Keratinocyte (primary cell): ENCODE data around the gene ZFYVE9. TPM values are rescaled to one million over a fixed set of nuclear protein-coding genes. Genes with fewer than 3 reads are reported as not detected.

Source experiments
- DNase-seq: peaks from one replicate; pipeline ENCODE4 v3.0.0-alpha.2; 2011; ENCODE audit warnings: low read depth, missing footprints, low spot score
- FAIRE-seq: peaks from 2 replicates; lab custom pipeline; 2011; peaks lifted over from hg19 to GRCh38; lab: Jason Lieb, UNC
- H2AFZ ChIP-seq: 2 replicates; pipeline ENCODE4 v1.6.0; 2012; ENCODE audit warnings: low read length, control low read depth, inconsistent platforms; ENCODE audit not compliant: control insufficient read depth
- H3K27ac ChIP-seq: 2 replicates; pipeline ENCODE4 v1.5.1; 2011; ENCODE audit warnings: low read length; ENCODE audit not compliant: control insufficient read depth, insufficient read depth
- H3K27me3 ChIP-seq: 3 replicates; pipeline ENCODE4 v1.6.0; 2011; ENCODE audit warnings: low read length; ENCODE audit not compliant: control insufficient read depth, insufficient read depth; ENCODE audit errors: extremely low read depth
- H3K36me3 ChIP-seq, 2 experiments: 2 replicates in 1 of 2; 3 replicates in 1 of 2; pipeline ENCODE4 v1.5.1; 2011; ENCODE audit warnings: low read length in 2 of 2, mild to moderate bottlenecking in 1 of 2; ENCODE audit not compliant: control insufficient read depth in 2 of 2, insufficient read depth in 2 of 2; ENCODE audit errors: extremely low read depth in 1 of 2
- H3K4me1 ChIP-seq: 3 replicates; pipeline ENCODE4 v1.5.1; 2011; ENCODE audit warnings: low read length; ENCODE audit not compliant: control insufficient read depth, insufficient read depth; ENCODE audit errors: extremely low read depth
- H3K4me2 ChIP-seq: 3 replicates; pipeline ENCODE4 v1.6.0; 2011; ENCODE audit warnings: low read depth, low read length; ENCODE audit not compliant: control insufficient read depth, insufficient read depth; ENCODE audit errors: extremely low read depth
- H3K4me3 ChIP-seq, 3 experiments: fragments of 200-600 bp in 1 of 3; sonication (generic) in 1 of 3; 2 replicates in 2 of 3; 3 replicates in 1 of 3; pipeline ENCODE4 v1.5.1; 2011 to 2016; ENCODE audit warnings: low read length in 3 of 3, mild to moderate bottlenecking in 3 of 3, control low read depth in 2 of 3, inconsistent platforms in 1 of 3, low read depth in 1 of 3, mixed read lengths in 1 of 3, mixed run types in 1 of 3, moderate library complexity in 1 of 3; ENCODE audit not compliant: control insufficient read depth in 2 of 3, insufficient read depth in 2 of 3; ENCODE audit errors: extremely low read depth in 1 of 3
- H3K79me2 ChIP-seq: 2 replicates; pipeline ENCODE4 v1.6.0; 2012; ENCODE audit warnings: low read length; ENCODE audit not compliant: control insufficient read depth, insufficient read depth
- H3K9ac ChIP-seq: 3 replicates; pipeline ENCODE4 v1.6.0; 2011; ENCODE audit warnings: low read length; ENCODE audit not compliant: control insufficient read depth, insufficient read depth; ENCODE audit errors: extremely low read depth
- H3K9me1 ChIP-seq: 3 replicates; pipeline ENCODE4 v1.6.0; 2011; ENCODE audit warnings: low read length; ENCODE audit not compliant: control insufficient read depth, insufficient read depth; ENCODE audit errors: extremely low read depth
- H3K9me3 ChIP-seq: 2 replicates; pipeline ENCODE4 v1.5.1; 2012; ENCODE audit warnings: low read depth, low read length; ENCODE audit not compliant: control insufficient read depth
- H4K20me1 ChIP-seq: 3 replicates; pipeline ENCODE4 v1.6.0; 2011; ENCODE audit warnings: low read length; ENCODE audit not compliant: control insufficient read depth, insufficient read depth; ENCODE audit errors: extremely low read depth
- EZH2 ChIP-seq: IDR thresholded peaks from one replicate; pipeline ENCODE4 v1.6.1; 2012; ENCODE audit warnings: inconsistent platforms, mild to moderate bottlenecking, low read length, moderate library complexity
- dilution Hi-C: fragments of 300-500 bp; cut with MboI; formaldehyde crosslinking; loops from one replicate; pipeline ENCODE4 v1.7.0; 2020; ENCODE audit warnings: low sequenced_read_pairs; ENCODE audit not compliant: extremely low pct_ligation_motif_present
- polyA plus RNA-seq, 5 experiments: library from polyadenylated mRNA; depleted of rRNA in 3 of 5; stranded (reverse) in 3 of 5; stranded (forward) in 1 of 5; unstranded in 1 of 5; fragments of >200 nt; gene quantifications; 1 replicate in 1 of 5; 2 replicates in 3 of 5; 3 replicates in 1 of 5; pipeline versions ENCODE4 v1.2.1 to v1.2.3, GENCODE V29; 2011 to 2012; ENCODE audit warnings: missing spikeins in 2 of 5, low read depth in 1 of 5, low replicate concordance in 1 of 5
- TF ChIP-seq, protein P1 (sequence below), 3 experiments: IDR thresholded peaks in 1 of 3; conservative IDR thresholded peaks in 1 of 3; optimal IDR thresholded peaks in 1 of 3; 2 replicates in 2 of 3; 3 replicates in 1 of 3; pipeline versions ENCODE3 to v1.5.1; 2011; ENCODE audit warnings: low read length in 3 of 3, mild to moderate bottlenecking in 3 of 3, moderate library complexity in 2 of 3, control low read depth in 1 of 3, inconsistent platforms in 1 of 3; ENCODE audit not compliant: insufficient read depth in 2 of 3; ENCODE audit errors: extremely low read depth in 1 of 3

Gene ZFYVE9
- polyA plus RNA-seq, 1 donor (not counting 4 experiments of a cell fraction or from before 2014, with no cell fraction given), result 27.7 TPM

DNA sequence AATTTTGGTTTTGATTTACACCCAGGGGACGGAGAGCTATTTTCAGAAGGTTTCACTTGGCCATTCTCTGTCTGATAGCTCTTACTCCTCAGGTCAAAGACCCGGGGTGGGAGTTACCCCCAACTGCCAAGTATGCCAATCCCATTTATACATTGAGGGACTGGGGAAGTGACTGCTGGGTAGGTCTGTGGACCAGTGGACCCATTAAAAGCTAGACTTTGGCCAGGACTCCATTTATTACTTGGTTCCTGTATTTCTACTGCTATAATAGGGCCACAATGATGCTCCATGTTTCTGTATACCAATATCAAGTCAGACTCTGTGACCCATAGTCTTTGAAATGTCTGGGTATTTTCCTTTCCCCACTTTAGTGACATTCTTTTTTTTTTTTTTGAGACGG lies 14.6 kb downstream of the ZFYVE9 start:
- Histone ChIP-seq H3K79me2 (peaks cover 72% of the 10 kb centered on the region), H3K9me3 (no peaks in the 10 kb centered on the region), H3K4me2 (no peak overlapping the region), H3K4me3 (no peak overlapping the region), H2AFZ (no peak overlapping the region), H3K27ac (no peak overlapping the region), H4K20me1 (peaks cover 5% of the 10 kb centered on the region), H3K27me3 (no peaks in the 10 kb centered on the region), H3K36me3 (peaks cover 1 to 3% of the 10 kb centered on the region in 2 experiments), H3K9ac (no peak overlapping the region), H3K4me1 (peaks cover 18% of the 10 kb centered on the region), H3K9me1 (no peaks in the 10 kb centered on the region)
- dilution Hi-C loops, result no loop called here
- no peak for DNase-seq
- no peak for FAIRE-seq
- no peak for TF ChIP-seq EZH2
- TF ChIP-seq, protein P1, sequence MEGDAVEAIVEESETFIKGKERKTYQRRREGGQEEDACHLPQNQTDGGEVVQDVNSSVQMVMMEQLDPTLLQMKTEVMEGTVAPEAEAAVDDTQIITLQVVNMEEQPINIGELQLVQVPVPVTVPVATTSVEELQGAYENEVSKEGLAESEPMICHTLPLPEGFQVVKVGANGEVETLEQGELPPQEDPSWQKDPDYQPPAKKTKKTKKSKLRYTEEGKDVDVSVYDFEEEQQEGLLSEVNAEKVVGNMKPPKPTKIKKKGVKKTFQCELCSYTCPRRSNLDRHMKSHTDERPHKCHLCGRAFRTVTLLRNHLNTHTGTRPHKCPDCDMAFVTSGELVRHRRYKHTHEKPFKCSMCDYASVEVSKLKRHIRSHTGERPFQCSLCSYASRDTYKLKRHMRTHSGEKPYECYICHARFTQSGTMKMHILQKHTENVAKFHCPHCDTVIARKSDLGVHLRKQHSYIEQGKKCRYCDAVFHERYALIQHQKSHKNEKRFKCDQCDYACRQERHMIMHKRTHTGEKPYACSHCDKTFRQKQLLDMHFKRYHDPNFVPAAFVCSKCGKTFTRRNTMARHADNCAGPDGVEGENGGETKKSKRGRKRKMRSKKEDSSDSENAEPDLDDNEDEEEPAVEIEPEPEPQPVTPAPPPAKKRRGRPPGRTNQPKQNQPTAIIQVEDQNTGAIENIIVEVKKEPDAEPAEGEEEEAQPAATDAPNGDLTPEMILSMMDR (optimal IDR thresholded peaks at IDR 0.05 in 1 of 3, IDR thresholded peaks at IDR 0.05 in 1 of 3, conservative IDR thresholded peaks at IDR 0.05 in 1 of 3; ENCODE audit: extremely low read depth in 1 of 3, insufficient read depth in 2 of 3, low read length in 3 of 3), result no peak

DNA sequence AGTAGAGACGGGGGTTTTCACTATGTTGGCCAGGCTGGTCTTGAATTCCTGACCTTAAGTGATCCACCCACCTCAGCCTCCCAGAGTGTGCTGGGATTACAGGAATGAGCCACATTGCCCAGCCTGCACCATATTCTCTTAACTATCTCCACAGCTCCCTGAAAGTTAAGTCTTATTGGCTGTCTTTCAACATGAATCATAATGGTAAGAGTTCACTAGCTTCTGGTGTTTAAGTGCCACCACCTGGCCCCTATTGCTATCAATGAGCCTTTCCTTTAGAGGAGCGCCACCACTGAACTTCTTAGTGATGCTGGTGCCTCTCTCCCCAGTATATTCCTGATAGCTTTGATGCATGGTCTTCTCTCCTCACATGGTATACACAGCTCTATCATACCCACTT lies 15.7 kb downstream of the ZFYVE9 start:
- H2AFZ ChIP-seq, result no peak overlapping the region
- peaks cover 4% of the 10 kb centered on the region for H4K20me1 ChIP-seq
- H3K27me3 ChIP-seq, result no peaks in the 10 kb centered on the region
- DNase-seq (no peak), FAIRE-seq (no peak)
- dilution Hi-C loops, result no loop called here
- H3K36me3 ChIP-seq, result peaks cover 1 to 3% of the 10 kb centered on the region in 2 experiments
- no peaks in the 10 kb centered on the region for H3K9me1 ChIP-seq
- H3K27ac ChIP-seq, result no peak overlapping the region
- no peak overlapping the region for H3K4me2 ChIP-seq
- H3K4me3 ChIP-seq, result no peak overlapping the region
- H3K9ac ChIP-seq, result no peak overlapping the region
- H3K9me3 ChIP-seq, result no peaks in the 10 kb centered on the region
- peaks cover 70% of the 10 kb centered on the region for H3K79me2 ChIP-seq
- H3K4me1 ChIP-seq, result peaks cover 18% of the 10 kb centered on the region
- no peak for TF ChIP-seq EZH2
- TF ChIP-seq, protein P1 (optimal IDR thresholded peaks at IDR 0.05 in 1 of 3, IDR thresholded peaks at IDR 0.05 in 1 of 3, conservative IDR thresholded peaks at IDR 0.05 in 1 of 3; ENCODE audit: extremely low read depth in 1 of 3, insufficient read depth in 2 of 3, low read length in 3 of 3), result no peak
